GM12878 (cell line): ENCODE data around the gene MYLK4. TPM values are rescaled to one million over a fixed set of nuclear protein-coding genes. Genes with fewer than 3 reads are reported as not detected.

Experiments used
- ATAC-seq: fragments of 200-7000 bp; cut with Tn5 transposase; 3 replicates; pipeline ENCODE4 v1.9.1; 2020; ENCODE audit warnings: mild to moderate bottlenecking, moderate library complexity
- BruUV-seq: library from RNA; stranded (reverse); fragments of 400-500 nt; replicated peaks from 2 replicates; lab custom pipeline; 2021; lab: Mats Ljungman, UMichigan
- CTCF ChIA-PET: fragments of 300-600 bp; sonication (Branson Sonifier 250); formaldehyde crosslinking; extraction: SDS; loops from one replicate; lab custom pipeline; 2021; ENCODE audit warnings: inconsistent platforms; lab: Yijun Ruan, JAX
- POLR2A ChIA-PET: fragments of 350-600 bp; formaldehyde crosslinking; extraction: SDS; loops from one replicate; lab custom pipeline; 2021; ENCODE audit warnings: inconsistent platforms; lab: Charles Lee
- RAD21 ChIA-PET: fragments of 300-600 bp; sonication (Branson Sonifier 250); formaldehyde crosslinking; loops from one replicate; lab custom pipeline; 2023; ENCODE audit warnings: antibody characterized with exemption; ENCODE audit not compliant: unreplicated experiment; lab: Charles Lee
- SMC1A ChIA-PET: fragments of 300-600 bp; sonication (Branson Sonifier 250); formaldehyde crosslinking; loops from one replicate; lab custom pipeline; 2023; ENCODE audit not compliant: unreplicated experiment, uncharacterized antibody; lab: Charles Lee
- DNase-seq: peaks from one replicate; pipeline ENCODE4 v3.0.0-alpha.2; 2011; ENCODE audit warnings: low read depth, low spot score
- FAIRE-seq: peaks from 3 replicates; lab custom pipeline; 2011; peaks lifted over from hg19 to GRCh38; lab: Jason Lieb, UNC
- H2AFZ ChIP-seq: 2 replicates; pipeline ENCODE4 v1.6.0; 2011; ENCODE audit warnings: low read depth, low read length, control low read depth; ENCODE audit not compliant: control insufficient read depth
- H3K27ac ChIP-seq: 2 replicates; pipeline ENCODE4 v1.5.1; 2011; ENCODE audit warnings: control low read depth; ENCODE audit not compliant: control insufficient read depth, insufficient read depth
- H3K27me3 ChIP-seq, 2 experiments: replicated peaks in 1 of 2; 2 replicates each; pipeline versions ENCODE4 v1.6.0 to v1.6.1; 2011; ENCODE audit warnings: low read length in 1 of 2; ENCODE audit not compliant: control insufficient read depth in 2 of 2, insufficient read depth in 2 of 2
- H3K36me3 ChIP-seq, 2 experiments: 2 replicates each; pipeline ENCODE4 v1.5.1; 2011; ENCODE audit warnings: low read length in 1 of 2; ENCODE audit not compliant: control insufficient read depth in 2 of 2, insufficient read depth in 2 of 2
- H3K4me1 ChIP-seq: 2 replicates; pipeline ENCODE4 v1.6.1; 2011; ENCODE audit warnings: mild to moderate bottlenecking, low read length, moderate library complexity, mixed read lengths; ENCODE audit not compliant: control insufficient read depth, insufficient read depth
- H3K4me2 ChIP-seq: 2 replicates; pipeline ENCODE4 v1.6.0; 2011; ENCODE audit warnings: control low read depth; ENCODE audit not compliant: control insufficient read depth, insufficient read depth
- H3K4me3 ChIP-seq: fragments of 200-600 bp; sonication (generic); 2 replicates; pipeline ENCODE4 v1.5.1; 2016
- H3K79me2 ChIP-seq: 2 replicates; pipeline ENCODE4 v1.6.0; 2011; ENCODE audit warnings: low read length; ENCODE audit not compliant: control insufficient read depth, insufficient read depth
- H3K9ac ChIP-seq: 2 replicates; pipeline ENCODE4 v1.8.0; 2011; ENCODE audit warnings: low read length, control low read depth, mixed read lengths; ENCODE audit not compliant: control insufficient read depth, insufficient read depth
- H3K9me3 ChIP-seq: replicated peaks from 3 replicates; pipeline ENCODE4 v1.5.1; 2011; ENCODE audit warnings: mild to moderate bottlenecking, low read length; ENCODE audit not compliant: control insufficient read depth, insufficient read depth
- H4K20me1 ChIP-seq: 2 replicates; pipeline ENCODE4 v1.6.0; 2011; ENCODE audit not compliant: control insufficient read depth, insufficient read depth
- CHD1 ChIP-seq: IDR thresholded peaks from 2 replicates; pipeline ENCODE4 v1.6.1; 2012; ENCODE audit warnings: low read depth, low read length, improper control_type of control experiment
- FOXM1 ChIP-seq: IDR thresholded peaks from 2 replicates; pipeline ENCODE4 v1.6.1; 2012; ENCODE audit warnings: low read depth, mild to moderate bottlenecking, inconsistent platforms, low read length, moderate library complexity
- IRF3 ChIP-seq: fragments of 450-650 bp; IDR thresholded peaks from 2 replicates; pipeline ENCODE4 v1.6.1; 2014; ENCODE audit warnings: mild to moderate bottlenecking
- LARP7 ChIP-seq: fragments of 450-650 bp; IDR thresholded peaks from 2 replicates; pipeline ENCODE4 v1.6.1; 2017; ENCODE audit warnings: mild to moderate bottlenecking
- MEF2B ChIP-seq: fragments of 450-650 bp; IDR thresholded peaks from 2 replicates; pipeline ENCODE4 v1.6.1; 2018; ENCODE audit warnings: mild to moderate bottlenecking, moderate library complexity; ENCODE audit not compliant: partially characterized antibody, poor library complexity, severe bottlenecking
- MLLT1 ChIP-seq: fragments of 450-650 bp; IDR thresholded peaks from 2 replicates; pipeline ENCODE4 v1.6.1; 2016; ENCODE audit warnings: mild to moderate bottlenecking
- NFYB ChIP-seq: IDR thresholded peaks from 2 replicates; pipeline ENCODE4 v1.6.1; 2011; ENCODE audit warnings: low read depth, mild to moderate bottlenecking, low read length, improper control_type of control experiment, moderate library complexity; ENCODE audit not compliant: insufficient read depth
- POLR2AphosphoS5 ChIP-seq: IDR thresholded peaks from 2 replicates; pipeline ENCODE4 v1.6.1; 2011; ENCODE audit warnings: mild to moderate bottlenecking, low read length, inconsistent platforms
- RBBP5 ChIP-seq: fragments of 200-600 bp; sonication (generic); conservative IDR thresholded peaks from 2 replicates; pipeline ENCODE4 v1.6.1; 2016
- SMC3 ChIP-seq: IDR thresholded peaks from 2 replicates; pipeline ENCODE4 v1.6.1; 2011; ENCODE audit warnings: low read length, improper control_type of control experiment, borderline replicate concordance
- TCF12 ChIP-seq: IDR thresholded peaks from 2 replicates; pipeline ENCODE4 v1.6.1; 2011; ENCODE audit warnings: low read depth, mild to moderate bottlenecking, low read length
- TCF3 ChIP-seq: IDR thresholded peaks from 2 replicates; pipeline ENCODE4 v1.6.1; 2012; ENCODE audit warnings: low read depth, mild to moderate bottlenecking, low read length, borderline replicate concordance; ENCODE audit not compliant: insufficient read depth
- ZBED1 ChIP-seq: IDR thresholded peaks from 2 replicates; pipeline ENCODE4 v1.6.1; 2016; ENCODE audit warnings: borderline replicate concordance
- ZNF217 ChIP-seq: fragments of 450-650 bp; IDR thresholded peaks from 2 replicates; pipeline ENCODE4 v1.6.1; 2017; ENCODE audit warnings: antibody characterized with exemption, mild to moderate bottlenecking
- WGBS: methylation state at CpG from one replicate; pipeline ENCODE4 v1.1.6; 2016; ENCODE audit warnings: low lambda C conversion rate; ENCODE audit not compliant: insufficient replicate concordance, insufficient coverage; ENCODE audit errors: missing lambda C conversion rate; 5-methylcytosine and 5-hydroxymethylcytosine counted together
- in situ Hi-C: fragments of 300-500 bp; cut with MboI; formaldehyde crosslinking; loops from 9 replicates; pipeline ENCODE4 v1.14.3; 2018; ENCODE audit warnings: mixed read lengths
- intact Hi-C: fragments of 100-400 bp; cut with micrococcal nuclease; formaldehyde crosslinking; loops from one replicate; pipeline ENCODE4 v1.14.2; 2022; ENCODE audit not compliant: unreplicated experiment
- polyA plus RNA-seq, 11 experiments: library from polyadenylated mRNA; depleted of rRNA in 4 of 11; unstranded in 6 of 11; stranded (reverse) in 5 of 11; fragments of >200 nt; fragmentation: Nextera tagmentation in 4 of 11; fragmentation: Illumina TruSeq in 1 of 11; extraction: Ambion mirVana in 4 of 11; extraction: Trizol in 1 of 11; gene quantifications; 1 replicate in 1 of 11; 2 replicates in 10 of 11; pipeline versions ENCODE4 v1.2.1 to v1.2.3, GENCODE V29; 2011 to 2016; ENCODE audit warnings: inconsistent platforms in 2 of 11, missing spikeins in 2 of 11, low read depth in 1 of 11
- total RNA-seq, 4 experiments: library from RNA; depleted of rRNA in 3 of 4; stranded (reverse); fragments of >200 nt in 3 of 4; fragmentation: Illumina TruSeq in 1 of 4; extraction: Trizol in 1 of 4; gene quantifications; 2 replicates each; pipeline versions ENCODE4 v1.2.1 to v1.2.3, GENCODE V29; 2013 to 2021
- TF ChIP-seq, protein P1 (sequence below): IDR thresholded peaks from 2 replicates; pipeline ENCODE4 v1.6.1; 2011; ENCODE audit warnings: mild to moderate bottlenecking, low read depth, low read length, moderate library complexity; ENCODE audit not compliant: insufficient replicate concordance

Gene MYLK4
- total and polyA plus RNA-seq, 10 of the 15 experiments (the other 5 are each of a cell fraction or from before 2014, with no cell fraction given) = under 0.01 to 0.09 (median 0.05) TPM; not detected in 1

DNA sequence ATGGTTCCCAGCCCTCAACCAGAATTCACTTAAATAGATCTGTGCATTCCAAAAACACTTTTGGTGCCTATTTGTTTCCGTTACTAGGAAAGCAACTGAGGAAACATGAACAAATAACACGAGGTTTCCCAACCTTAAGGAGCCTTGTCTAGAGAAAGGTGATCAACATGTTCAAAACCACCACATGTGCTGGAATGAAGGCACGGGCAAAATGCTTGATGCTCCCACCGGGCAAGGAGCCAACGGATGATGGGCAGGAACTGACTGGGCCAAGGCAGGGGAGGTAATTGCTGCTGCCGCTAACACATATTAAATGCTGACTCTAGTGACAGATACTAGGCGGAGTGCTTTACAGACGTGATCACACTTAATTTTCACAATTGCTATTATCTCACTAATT lies 2.5 kb downstream of the MYLK4 start (continued):
- TF ChIP-seq ZBED1 (no peak), CHD1 (no peak)

DNA sequence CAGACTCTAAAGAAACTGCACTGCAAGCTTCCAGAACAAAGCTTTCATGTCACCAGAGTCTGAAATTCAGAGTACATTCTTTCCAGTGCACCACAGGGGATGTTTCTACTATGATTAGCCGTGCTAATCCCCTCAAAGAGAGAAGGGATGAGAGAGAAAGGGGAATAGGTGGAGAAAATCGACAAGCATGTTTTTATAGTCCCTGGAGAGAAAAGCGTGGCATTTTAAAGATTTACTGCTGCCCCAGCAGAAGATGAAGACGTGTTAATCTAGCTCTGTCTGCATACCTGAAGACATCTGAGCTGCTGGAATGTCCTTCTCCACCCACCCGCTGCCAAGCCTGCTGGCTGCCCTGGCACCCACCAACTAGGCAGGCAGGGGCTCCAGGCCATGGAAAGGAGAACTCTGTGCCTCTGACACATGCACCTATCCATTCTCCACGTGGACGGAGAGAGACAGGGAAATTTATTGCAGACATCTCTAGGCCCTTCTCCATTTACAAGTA lies 4.1 kb downstream of the MYLK4 start:
- Histone ChIP-seq H3K79me2 (no peaks in the 10 kb centered on the region), H3K27me3 (peaks cover 2 to 6% of the 10 kb centered on the region in 2 experiments; a peak in 2 of 4 replicates), H3K9me3 (no peaks in the 10 kb centered on the region), H3K27ac (no peak overlapping the region), H3K4me3 (no peak overlapping the region), H3K9ac (no peak overlapping the region), H3K4me2 (no peak overlapping the region), H3K36me3 (no peaks in the 10 kb centered on the region), H4K20me1 (no peaks in the 10 kb centered on the region), H3K4me1 (no peaks in the 10 kb centered on the region), H2AFZ (no peak overlapping the region)
- RAD21 ChIA-PET = no interaction called here
- CTCF ChIA-PET = interaction anchor here (1.0 to 1.9 kb wide), 3 partner anchors 10 to 15 kb away, joined by 3 to 5 read pairs (median 5); no protein-coding TSS in a partner anchor
- no peak for DNase-seq
- in situ Hi-C loops (no loop called here), intact Hi-C loops (no loop called here)
- SMC1A ChIA-PET = interaction anchor here (1.9 kb wide), 1 partner anchor 11 kb away, joined by 7 read pairs; no protein-coding TSS in a partner anchor
- POLR2A ChIA-PET = no interaction called here
- no TSS peak for BruUV-seq
- no peak for FAIRE-seq
- TF ChIP-seq TCF3 = no peak
- no peak for TF ChIP-seq LARP7
- TF ChIP-seq TCF12 = no peak
- TF ChIP-seq IRF3 = no peak
- no peak for TF ChIP-seq SMC3
- TF ChIP-seq FOXM1 = no peak
- no peak for TF ChIP-seq ZNF217
- TF ChIP-seq MLLT1 = no peak
- TF ChIP-seq, protein P1, sequence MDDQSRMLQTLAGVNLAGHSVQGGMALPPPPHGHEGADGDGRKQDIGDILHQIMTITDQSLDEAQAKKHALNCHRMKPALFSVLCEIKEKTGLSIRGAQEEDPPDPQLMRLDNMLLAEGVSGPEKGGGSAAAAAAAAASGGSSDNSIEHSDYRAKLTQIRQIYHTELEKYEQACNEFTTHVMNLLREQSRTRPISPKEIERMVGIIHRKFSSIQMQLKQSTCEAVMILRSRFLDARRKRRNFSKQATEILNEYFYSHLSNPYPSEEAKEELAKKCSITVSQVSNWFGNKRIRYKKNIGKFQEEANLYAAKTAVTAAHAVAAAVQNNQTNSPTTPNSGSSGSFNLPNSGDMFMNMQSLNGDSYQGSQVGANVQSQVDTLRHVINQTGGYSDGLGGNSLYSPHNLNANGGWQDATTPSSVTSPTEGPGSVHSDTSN = no peak
- no peak for TF ChIP-seq RBBP5
- no peak for TF ChIP-seq MEF2B
- no peak for TF ChIP-seq POLR2AphosphoS5
- no peak for TF ChIP-seq NFYB
- ATAC-seq = no peak
- WGBS = 25% methylated on average over 7 of the region's 7 CpGs
